ENCODE results near the gene GPR15. TPM values are rescaled to one million over a fixed set of nuclear protein-coding genes. Genes with fewer than 3 reads are reported as not detected.

GPR15 gene
- not detected in 5 replicates for total RNA-seq (2022; extraction: Qiagen RNA extraction; ENCODE audit: low read depth)

GRCh38 chr3:98531622-98532274 is at the start of gene GPR15:
Gene GPR15, plus strand, starts transcription at chr3:98531978. Its CDS starts 56 bp downstream, at chr3:98532034.

DNA sequence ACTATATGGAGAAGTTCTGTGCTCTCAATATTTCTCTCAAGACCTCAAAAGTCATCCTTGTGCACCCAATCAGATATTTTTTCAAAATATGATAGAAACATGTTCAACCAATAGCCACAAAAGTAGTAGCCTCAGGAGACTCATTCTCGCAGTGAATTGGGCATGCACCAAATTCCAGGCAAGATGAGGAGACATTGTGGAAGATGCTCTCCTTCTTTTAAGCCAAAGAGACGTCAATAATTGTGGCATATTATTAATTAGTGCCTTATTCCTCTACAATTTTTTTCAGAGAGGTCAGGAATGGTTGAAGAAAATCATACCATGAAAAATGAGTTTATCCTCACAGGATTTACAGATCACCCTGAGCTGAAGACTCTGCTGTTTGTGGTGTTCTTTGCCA is 34.4 kb upstream of the GPR15 start, which contains the start of gene OR5K2:
Gene OR5K2 (plus strand): TSS at position 301 of the 400 bp plus-strand sequence. CDS start 0 bp downstream, at position 301.

DNA sequence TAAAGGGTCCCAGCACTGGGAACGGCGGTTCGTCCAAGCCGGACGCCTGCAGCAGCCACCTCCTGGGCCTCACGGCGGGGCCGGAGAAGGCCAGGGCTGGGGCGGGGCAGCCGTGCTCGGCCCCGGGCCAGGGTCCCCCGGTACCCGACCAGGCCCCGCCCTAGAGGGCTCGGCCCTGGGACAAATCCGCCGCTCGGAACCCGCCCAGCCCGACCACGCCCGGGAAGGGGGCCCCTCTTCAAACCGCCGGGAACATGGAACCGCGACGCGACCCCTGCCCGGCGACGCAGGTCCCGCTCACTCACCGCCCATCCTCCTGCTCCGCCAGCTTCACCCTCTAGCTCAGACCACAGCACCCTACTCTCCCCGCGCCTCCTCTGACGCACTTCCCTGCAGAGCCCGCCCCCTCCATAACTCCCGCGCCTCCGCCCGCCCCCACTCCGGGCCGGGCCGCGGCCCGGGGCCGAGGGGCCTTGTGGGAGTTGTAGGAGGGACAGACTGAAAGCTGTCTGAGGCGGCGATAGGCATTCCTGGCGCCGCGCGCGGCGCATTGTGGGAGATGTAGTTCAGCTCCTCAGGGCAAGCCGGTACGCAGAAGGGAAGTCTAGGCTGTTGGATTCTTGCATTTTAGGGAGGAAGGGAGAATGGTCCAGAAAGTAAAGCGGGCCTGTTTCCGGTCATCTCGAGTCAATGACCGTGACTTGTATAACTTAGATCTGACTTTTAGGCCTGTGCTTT is 9.1 kb upstream of the GPR15 start, which contains the start of gene CLDND1:
Gene CLDND1 (minus strand): TSS at position 359 of the 738 bp plus-strand sequence. CDS start 1,478 bp downstream, outside the sequence.

Other genes with a start within 250 kb of the GPR15 start
- gene OR5H2, start 249.5 kb upstream of the GPR15 start, total RNA-seq (2022; extraction: Qiagen RNA extraction; ENCODE audit: low read depth): not detected in 5 replicates
- not detected in 5 replicates for gene OR5K4, start 178.1 kb upstream of the GPR15 start, total RNA-seq (2022; extraction: Qiagen RNA extraction; ENCODE audit: low read depth)
- gene OR5K3, start 141.3 kb upstream of the GPR15 start, total RNA-seq (2022; extraction: Qiagen RNA extraction; ENCODE audit: low read depth): not detected in 5 replicates
- not detected in 5 replicates for gene OR5K1, start 68.8 kb upstream of the GPR15 start, total RNA-seq (2022; extraction: Qiagen RNA extraction; ENCODE audit: low read depth)
- not detected in 5 replicates for gene OR5K2, start 34.3 kb upstream of the GPR15 start, total RNA-seq (2022; extraction: Qiagen RNA extraction; ENCODE audit: low read depth)
- 50.8 to 66.3 TPM (median 57.8 TPM) in 5 replicates for gene CLDND1, start 9.1 kb upstream of the GPR15 start, total RNA-seq (2022; extraction: Qiagen RNA extraction; ENCODE audit: low read depth)
- 14.8 to 24.5 TPM (median 22.8 TPM) in 5 replicates for gene CPOX, start 61.6 kb downstream of the GPR15 start, total RNA-seq (2022; extraction: Qiagen RNA extraction; ENCODE audit: low read depth)
- gene ST3GAL6, start 231.4 kb downstream of the GPR15 start, total RNA-seq (2022; extraction: Qiagen RNA extraction; ENCODE audit: low read depth): 0.40 to 1.9 TPM (median 0.96 TPM) in 5 replicates

All from A549 treated with RU486 at 1 μM for 4 hours (cell line).